Karpas-422 (cell line): Measurements from ENCODE around the gene DAGLB. TPM values are rescaled to one million over a fixed set of nuclear protein-coding genes. Genes with fewer than 3 reads are reported as not detected.

Source experiments
- DNase-seq: peaks from one replicate; pipeline ENCODE4 v3.0.0-alpha.2; 2015
- H2AFZ ChIP-seq: fragments of 200-600 bp; sonication (generic); 2 replicates; pipeline ENCODE4 v1.6.1; 2014; ENCODE audit warnings: antibody characterized with exemption, low read length, mixed read lengths
- H3K27ac ChIP-seq: fragments of 200-600 bp; sonication (generic); 2 replicates; pipeline ENCODE4 v1.5.1; 2014; ENCODE audit warnings: mild to moderate bottlenecking, low read length, moderate library complexity
- H3K27me3 ChIP-seq: fragments of 200-600 bp; sonication (generic); 2 replicates; pipeline ENCODE4 v1.6.1; 2014; ENCODE audit warnings: low read length, mixed read lengths
- H3K36me3 ChIP-seq: fragments of 200-600 bp; sonication (generic); 2 replicates; pipeline ENCODE4 v1.6.1; 2014; ENCODE audit warnings: low read length, mixed read lengths; ENCODE audit not compliant: insufficient read depth
- H3K4me1 ChIP-seq: fragments of 200-600 bp; sonication (generic); 2 replicates; pipeline ENCODE4 v1.6.1; 2014; ENCODE audit warnings: mild to moderate bottlenecking, low read length, mixed read lengths
- H3K4me2 ChIP-seq: fragments of 200-600 bp; sonication (generic); 2 replicates; pipeline ENCODE4 v1.6.1; 2014; ENCODE audit warnings: low read length, low read depth, mild to moderate bottlenecking; ENCODE audit not compliant: poor library complexity, severe bottlenecking
- H3K4me3 ChIP-seq: fragments of 200-600 bp; sonication (generic); 2 replicates; pipeline ENCODE4 v1.5.1; 2014; ENCODE audit warnings: mild to moderate bottlenecking, antibody characterized with exemption, low read length, mixed read lengths
- H3K79me2 ChIP-seq: fragments of 200-600 bp; sonication (generic); 2 replicates; pipeline ENCODE4 v1.6.1; 2014; ENCODE audit warnings: mild to moderate bottlenecking, low read length, mixed read lengths
- H3K9ac ChIP-seq: fragments of 200-600 bp; sonication (generic); 2 replicates; pipeline ENCODE4 v1.6.0; 2014; ENCODE audit warnings: low read length
- H3K9me2 ChIP-seq: fragments of 200-600 bp; sonication (generic), shearing (Covaris generic); replicated peaks from 2 replicates; pipeline ENCODE4 v1.6.0; 2014; ENCODE audit warnings: mild to moderate bottlenecking, low read length, moderate library complexity; ENCODE audit not compliant: insufficient read depth
- H3K9me3 ChIP-seq: fragments of 300-700, 200-600 bp; sonication (generic); 2 replicates; pipeline ENCODE4 v1.6.1; 2014; ENCODE audit warnings: low read length, mixed read lengths
- H4K20me1 ChIP-seq: fragments of 200-600 bp; sonication (generic); 2 replicates; pipeline ENCODE4 v1.6.1; 2014; ENCODE audit warnings: mild to moderate bottlenecking, antibody characterized with exemption, low read length, low read depth; ENCODE audit not compliant: insufficient read depth
- total RNA-seq: library from RNA; depleted of rRNA; stranded (reverse); fragments of >200 nt; shearing (Covaris generic); gene quantifications from 2 replicates; pipeline ENCODE4 v1.2.3, GENCODE V29; 2014; ENCODE audit warnings: low replicate concordance

The DAGLB gene
- total RNA-seq, 1 experiment from 2014 or later: 10.0 TPM

DNA sequence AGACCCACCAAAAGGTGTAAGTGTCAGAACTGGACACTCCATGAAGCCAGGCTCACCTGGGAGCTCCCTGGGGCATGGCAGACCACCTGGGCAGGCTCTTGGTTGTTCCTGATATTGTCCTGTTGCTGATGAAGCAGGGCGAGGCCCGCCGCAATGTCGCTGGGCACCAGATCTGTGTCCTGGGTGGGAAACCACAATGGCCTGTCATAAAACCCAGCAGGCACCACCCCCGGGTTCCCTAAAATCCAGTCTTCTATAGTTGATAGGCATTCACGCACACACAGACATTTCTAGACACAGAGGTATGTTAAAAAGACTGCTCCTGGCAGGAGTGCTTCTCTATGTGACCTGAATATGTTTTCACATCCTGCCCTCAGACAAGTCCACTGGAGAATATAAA is 15.0 kb downstream of the DAGLB start:
- H3K9ac ChIP-seq: no peak overlapping the region
- no peak overlapping the region for H2AFZ ChIP-seq
- H3K9me2 ChIP-seq: no peaks in the 10 kb centered on the region
- no peaks in the 10 kb centered on the region for H3K27me3 ChIP-seq
- H3K4me3 ChIP-seq: no peak overlapping the region
- H3K36me3 ChIP-seq: peaks cover 19% of the 10 kb centered on the region
- no peaks in the 10 kb centered on the region for H3K9me3 ChIP-seq
- peaks cover 3% of the 10 kb centered on the region; the same call in 1 of the 2 replicates for H3K4me1 ChIP-seq
- DNase-seq: no peak
- peaks cover 50% of the 10 kb centered on the region for H3K79me2 ChIP-seq
- H3K27ac ChIP-seq: no peak overlapping the region
- peaks cover 12% of the 10 kb centered on the region for H4K20me1 ChIP-seq
- no peak overlapping the region for H3K4me2 ChIP-seq

DNA sequence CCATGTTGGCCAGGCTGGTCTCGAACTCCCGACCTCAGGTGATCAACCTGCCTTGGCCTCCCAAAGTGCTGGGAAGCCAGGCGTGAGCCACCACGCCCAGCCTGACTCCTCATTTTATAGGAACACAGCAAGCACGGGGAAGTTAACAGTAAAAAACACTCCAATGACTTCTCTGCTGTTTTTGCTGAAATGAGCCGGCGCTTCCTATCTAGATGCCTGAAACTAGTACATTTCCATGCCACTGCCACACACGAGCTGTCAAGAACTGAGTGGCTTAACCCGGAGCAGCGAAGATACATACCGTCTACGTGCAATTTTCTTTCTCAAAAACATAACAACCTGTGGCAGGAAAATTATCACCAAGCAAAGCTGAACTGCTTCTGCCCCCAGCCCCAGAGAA is 16.8 kb downstream of the DAGLB start:
- Histone ChIP-seq H3K4me1 (peaks cover 3% of the 10 kb centered on the region; the same call in 1 of the 2 replicates), H3K27ac (no peak overlapping the region), H4K20me1 (peaks cover 4% of the 10 kb centered on the region; the same call in 1 of the 2 replicates), H2AFZ (no peak overlapping the region), H3K36me3 (peaks cover 17% of the 10 kb centered on the region), H3K79me2 (peaks cover 37% of the 10 kb centered on the region), H3K9me2 (no peaks in the 10 kb centered on the region), H3K9me3 (no peaks in the 10 kb centered on the region), H3K4me3 (no peak overlapping the region), H3K4me2 (no peak overlapping the region), H3K27me3 (no peaks in the 10 kb centered on the region), H3K9ac (no peak overlapping the region)
- DNase-seq: no peak

DNA sequence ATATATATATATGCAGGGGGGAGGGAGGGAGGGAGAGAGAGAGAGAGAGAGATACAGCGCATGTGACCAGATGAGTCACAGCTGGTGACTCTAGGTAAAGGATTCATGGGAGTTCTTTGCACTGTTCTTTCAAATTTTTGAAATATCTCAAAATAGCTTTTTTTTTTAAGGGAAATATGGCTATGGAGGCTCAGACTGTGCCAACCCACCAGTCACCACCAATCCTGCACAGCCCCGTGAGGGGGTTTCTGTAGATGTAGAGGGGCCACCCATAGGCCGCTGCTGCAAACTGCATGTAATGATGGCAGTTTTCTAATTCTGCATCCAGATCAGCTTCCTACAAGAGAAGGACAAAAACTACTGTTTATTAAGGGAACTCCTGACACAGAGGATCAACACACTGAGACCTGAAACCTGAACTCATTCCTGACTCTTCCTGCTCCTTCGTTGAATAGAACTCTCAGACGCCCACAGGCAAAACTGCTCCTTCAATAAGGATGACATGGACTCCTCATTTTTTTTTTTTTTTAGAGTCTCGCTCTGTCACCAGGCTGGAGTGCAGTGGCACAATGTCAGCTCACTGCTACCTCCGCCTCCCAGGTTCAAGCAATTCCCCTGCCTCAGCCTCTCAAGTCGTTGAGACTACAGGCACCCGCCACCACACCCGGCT is 17.3 kb downstream of the DAGLB start:
- no peaks in the 10 kb centered on the region for H3K4me1 ChIP-seq
- no peaks in the 10 kb centered on the region for H3K9me2 ChIP-seq
- DNase-seq: peak; percentile 58
- no peaks in the 10 kb centered on the region for H3K9me3 ChIP-seq
- H3K9ac ChIP-seq: no peak overlapping the region
- H3K27ac ChIP-seq: no peak overlapping the region
- no peak overlapping the region for H3K4me3 ChIP-seq
- peaks cover 4% of the 10 kb centered on the region; the same call in 1 of the 2 replicates for H4K20me1 ChIP-seq
- H3K4me2 ChIP-seq: no peak overlapping the region
- H3K79me2 ChIP-seq: peaks cover 31% of the 10 kb centered on the region
- H3K27me3 ChIP-seq: no peaks in the 10 kb centered on the region
- H2AFZ ChIP-seq: no peak overlapping the region
- H3K36me3 ChIP-seq: peaks cover 16% of the 10 kb centered on the region

DNA sequence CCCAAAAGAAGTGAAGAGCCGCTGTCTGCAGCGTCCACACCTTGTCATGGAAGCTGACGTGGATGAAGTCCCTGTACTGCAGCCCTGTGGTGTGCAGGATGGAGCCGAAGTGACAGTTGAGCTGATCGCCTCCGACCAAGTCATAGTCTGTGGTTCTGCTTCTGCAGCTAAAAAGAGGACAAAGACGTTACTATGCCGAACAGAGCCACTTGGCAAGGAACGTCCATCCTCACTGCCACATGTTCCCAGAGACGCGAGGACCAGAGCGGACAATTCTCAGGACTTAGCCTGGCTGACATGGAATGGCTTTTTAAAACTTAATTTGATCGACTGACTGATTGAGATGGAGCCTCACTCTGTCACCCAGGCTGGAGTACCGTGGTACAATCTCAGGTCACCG is 21.8 kb downstream of the DAGLB start:
- Histone ChIP-seq H3K4me2 (no peak overlapping the region), H3K4me1 (no peaks in the 10 kb centered on the region), H3K27me3 (no peaks in the 10 kb centered on the region), H3K36me3 (peaks cover 5% of the 10 kb centered on the region), H3K27ac (no peak overlapping the region), H3K4me3 (no peak overlapping the region), H3K9me3 (no peaks in the 10 kb centered on the region), H2AFZ (no peak overlapping the region), H3K79me2 (peaks cover 3% of the 10 kb centered on the region), H3K9me2 (no peaks in the 10 kb centered on the region), H3K9ac (no peak overlapping the region), H4K20me1 (no peaks in the 10 kb centered on the region)
- no peak for DNase-seq

DNA sequence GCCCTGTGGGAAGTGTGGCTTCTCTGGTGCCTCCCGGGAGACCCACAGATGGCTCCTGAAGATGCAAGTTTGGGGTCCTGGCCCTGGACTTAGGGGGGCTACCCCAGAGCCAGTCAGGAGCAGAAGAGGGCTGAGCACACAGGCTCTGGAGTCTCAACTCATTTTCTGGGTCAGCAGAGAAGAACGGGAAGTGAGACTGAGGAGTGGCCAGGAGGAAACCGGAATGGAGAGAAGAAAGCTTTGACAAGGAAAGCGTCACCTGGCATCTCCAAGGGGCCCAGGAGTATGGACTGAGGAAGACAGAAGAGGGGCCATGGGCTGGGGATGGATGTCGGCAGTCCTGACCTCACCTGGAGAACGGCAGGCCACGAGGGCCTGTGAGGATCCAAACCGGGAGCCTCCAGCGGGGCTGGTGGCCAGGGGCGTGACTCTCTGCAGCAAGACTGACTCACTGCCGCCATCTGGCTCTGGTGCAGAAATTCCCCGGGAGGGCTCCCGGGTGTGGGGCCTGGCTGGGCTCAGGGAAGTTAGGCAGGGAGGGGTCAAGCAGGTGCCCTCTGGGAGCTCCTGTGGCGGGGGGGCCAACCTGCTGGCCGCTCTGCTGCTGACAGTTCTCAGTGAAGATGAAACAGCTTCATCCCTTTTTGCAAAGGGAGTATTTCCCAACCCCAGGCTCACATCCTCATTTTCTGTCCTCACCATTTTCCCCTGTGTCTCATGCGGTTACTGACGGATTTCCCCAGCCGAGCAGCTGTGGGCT is 23.6 kb downstream of the DAGLB start:
- H3K27ac ChIP-seq: no peak overlapping the region
- H2AFZ ChIP-seq: no peak overlapping the region
- H3K4me3 ChIP-seq: no peak overlapping the region
- H4K20me1 ChIP-seq: no peaks in the 10 kb centered on the region
- H3K4me1 ChIP-seq: no peaks in the 10 kb centered on the region
- no peaks in the 10 kb centered on the region for H3K27me3 ChIP-seq
- H3K9ac ChIP-seq: no peak overlapping the region
- no peak for DNase-seq
- peaks cover 8% of the 10 kb centered on the region for H3K36me3 ChIP-seq
- no peaks in the 10 kb centered on the region for H3K9me3 ChIP-seq
- 0 out of 2 replicates have a peak, but pooled peaks cover 3% of the 10 kb centered on the region for H3K79me2 ChIP-seq
- H3K4me2 ChIP-seq: no peak overlapping the region
- no peaks in the 10 kb centered on the region for H3K9me2 ChIP-seq

- peaks cover 4% of the 10 kb centered on the region; the same call in 1 of the 2 replicates for H3K36me3 ChIP-seq
- no peaks in the 10 kb centered on the region for H3K27me3 ChIP-seq
- no peaks in the 10 kb centered on the region for H4K20me1 ChIP-seq
- DNase-seq: no peak
- no peaks in the 10 kb centered on the region for H3K79me2 ChIP-seq
- H3K27ac ChIP-seq: no peak overlapping the region
- no peaks in the 10 kb centered on the region for H3K4me1 ChIP-seq
- no peaks in the 10 kb centered on the region for H3K9me2 ChIP-seq
- no peak overlapping the region for H3K4me2 ChIP-seq
- no peak overlapping the region for H2AFZ ChIP-seq
- H3K4me3 ChIP-seq: no peak overlapping the region
- H3K9ac ChIP-seq: no peak overlapping the region
- H3K9me3 ChIP-seq: no peaks in the 10 kb centered on the region
Measured at GRCh38 chr7:6422926-6423632, 24.7 kb downstream of the DAGLB start.

DNA sequence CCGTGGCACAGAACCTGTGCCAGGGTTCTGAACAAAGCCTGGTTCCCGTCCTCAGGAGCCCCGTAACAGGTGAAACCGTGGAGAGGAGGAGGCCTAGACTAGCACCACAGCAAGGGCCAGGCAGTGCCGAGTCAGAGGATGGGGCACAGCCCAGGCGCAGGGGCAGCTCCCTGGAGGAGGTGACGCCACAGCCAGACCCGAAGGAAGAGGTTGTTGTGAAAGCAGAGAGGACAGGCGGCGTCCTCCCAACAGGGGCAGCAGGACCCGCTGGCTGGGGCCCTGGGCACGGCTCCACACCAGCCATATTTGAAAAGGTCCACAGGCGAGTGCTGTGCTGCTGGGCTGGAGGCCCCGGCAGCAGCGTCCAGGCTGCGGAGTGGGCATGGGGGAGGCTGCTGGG is 25.7 kb downstream of the DAGLB start:
- no peak overlapping the region for H3K9ac ChIP-seq
- H4K20me1 ChIP-seq: no peaks in the 10 kb centered on the region
- no peaks in the 10 kb centered on the region for H3K9me2 ChIP-seq
- H3K27ac ChIP-seq: no peak overlapping the region
- no peaks in the 10 kb centered on the region for H3K9me3 ChIP-seq
- H3K4me2 ChIP-seq: no peak overlapping the region
- H3K79me2 ChIP-seq: no peaks in the 10 kb centered on the region
- no peak overlapping the region for H2AFZ ChIP-seq
- no peak overlapping the region for H3K4me3 ChIP-seq
- no peak for DNase-seq
- no peaks in the 10 kb centered on the region for H3K27me3 ChIP-seq
- H3K4me1 ChIP-seq: no peaks in the 10 kb centered on the region
- H3K36me3 ChIP-seq: peaks cover 9% of the 10 kb centered on the region; the same call in 1 of the 2 replicates

GRCh38 chr7:6420680-6421079 is 27.1 kb downstream of the DAGLB start:
- Histone ChIP-seq H3K4me3 (no peak overlapping the region), H3K4me2 (no peak overlapping the region), H3K9me2 (no peaks in the 10 kb centered on the region), H3K4me1 (no peaks in the 10 kb centered on the region), H3K9ac (no peak overlapping the region), H3K79me2 (no peaks in the 10 kb centered on the region), H3K27ac (no peak overlapping the region), H3K27me3 (no peaks in the 10 kb centered on the region), H4K20me1 (no peaks in the 10 kb centered on the region), H3K9me3 (no peaks in the 10 kb centered on the region), H3K36me3 (peaks cover 16% of the 10 kb centered on the region), H2AFZ (no peak overlapping the region)
- DNase-seq: no peak
